GM18907 (cell line): ENCODE measurements around the gene CERS6.
"Not testable (repeated sequence)": the region's sequence is repeated elsewhere in the genome, so short reads cannot be mapped to it uniquely, and the experiment has no call there.

Experiments used
- ATAC-seq: cut with Tn5 transposase; IDR thresholded peaks from one replicate; pipeline ENCODE4 v1.9.1; 2021; ENCODE audit warnings: mild to moderate bottlenecking, moderate library complexity; ENCODE audit not compliant: unreplicated experiment

Gene CERS6

DNA sequence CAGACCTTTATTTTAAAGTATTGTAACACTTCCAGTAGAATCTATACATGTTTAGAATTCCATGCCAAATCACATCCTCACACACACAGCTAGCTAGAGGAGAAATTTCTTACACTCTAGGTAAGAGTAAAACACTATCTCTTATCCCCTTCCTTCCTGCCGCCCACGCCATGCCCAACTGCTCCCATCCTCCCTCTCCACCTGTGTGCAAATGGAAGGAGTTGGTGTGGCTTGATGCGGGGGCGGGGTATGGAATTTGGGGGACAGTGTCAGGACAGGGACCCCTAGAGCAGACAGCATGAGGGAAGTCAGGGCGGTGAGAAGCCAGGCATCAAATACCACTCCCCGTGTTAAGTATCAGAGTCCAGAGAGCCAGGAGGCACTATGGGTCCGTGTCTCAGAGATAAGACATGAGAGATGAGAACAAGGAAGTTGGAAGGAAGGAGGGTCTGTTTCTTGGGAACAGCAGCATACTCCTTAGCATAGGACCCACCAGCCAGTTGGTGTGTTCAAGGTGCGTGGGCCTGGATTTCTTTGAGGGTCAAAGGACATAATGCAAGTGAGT lies 297.8 kb downstream of the CERS6 start:
- no peak for ATAC-seq

DNA sequence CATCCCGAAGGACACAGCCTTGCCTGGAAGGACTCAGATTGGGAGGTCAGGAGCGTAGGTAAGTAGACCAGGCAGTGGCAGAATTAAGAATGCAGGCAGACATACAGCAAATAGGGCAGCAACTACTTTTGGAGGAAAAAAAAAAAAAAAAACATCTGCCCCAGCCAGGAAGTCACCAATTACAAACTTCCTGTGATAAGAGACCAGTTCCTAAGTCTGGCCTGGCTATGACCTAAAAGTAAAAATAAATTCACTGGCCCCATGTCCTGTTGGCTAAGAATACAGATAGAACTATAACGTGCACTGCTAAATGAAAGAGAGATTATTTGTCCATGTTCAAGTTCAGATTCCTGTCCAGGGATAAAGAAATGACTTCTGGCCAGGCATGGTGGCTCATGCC lies 301.2 kb downstream of the CERS6 start:
- ATAC-seq = no peak

DNA sequence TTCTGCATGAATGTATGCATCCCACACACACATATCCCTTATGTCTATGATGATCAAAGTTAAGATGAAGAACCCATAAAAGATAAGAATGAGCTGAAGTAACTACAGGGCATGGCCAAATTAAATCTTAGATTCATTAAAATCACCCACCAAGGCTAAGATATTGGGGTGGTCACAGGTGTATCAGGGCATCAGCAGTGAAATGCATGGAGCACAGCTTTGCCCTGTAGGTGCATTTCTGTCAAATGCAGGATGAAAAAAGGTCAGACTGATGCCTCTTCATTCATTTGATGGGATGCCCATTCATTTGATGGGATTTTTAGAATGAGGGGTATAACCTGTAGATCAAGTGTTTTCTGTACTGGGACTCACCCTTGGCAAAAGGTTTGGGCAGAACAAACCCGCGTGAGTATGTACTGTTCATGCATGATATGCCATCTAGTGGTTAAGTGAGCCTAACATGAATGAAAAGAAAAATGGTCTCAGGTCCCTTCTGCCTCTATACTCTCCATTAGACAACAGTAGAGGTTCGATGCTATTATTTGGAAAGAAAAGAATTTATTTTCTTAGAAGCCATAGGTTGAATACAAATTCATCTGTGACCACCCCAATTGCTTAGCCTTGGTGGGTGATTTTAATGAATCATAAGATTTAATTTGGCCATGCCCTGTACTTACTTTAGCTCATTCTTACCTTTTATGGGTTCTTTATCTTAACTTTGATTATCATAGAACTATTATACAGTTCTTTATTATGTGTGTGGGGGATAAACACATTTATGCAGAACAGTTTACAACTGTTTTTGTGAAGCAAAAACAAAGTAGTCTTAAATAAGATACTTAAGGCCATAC lies 303.1 kb downstream of the CERS6 start:
- peak; percentile 80 for ATAC-seq

DNA sequence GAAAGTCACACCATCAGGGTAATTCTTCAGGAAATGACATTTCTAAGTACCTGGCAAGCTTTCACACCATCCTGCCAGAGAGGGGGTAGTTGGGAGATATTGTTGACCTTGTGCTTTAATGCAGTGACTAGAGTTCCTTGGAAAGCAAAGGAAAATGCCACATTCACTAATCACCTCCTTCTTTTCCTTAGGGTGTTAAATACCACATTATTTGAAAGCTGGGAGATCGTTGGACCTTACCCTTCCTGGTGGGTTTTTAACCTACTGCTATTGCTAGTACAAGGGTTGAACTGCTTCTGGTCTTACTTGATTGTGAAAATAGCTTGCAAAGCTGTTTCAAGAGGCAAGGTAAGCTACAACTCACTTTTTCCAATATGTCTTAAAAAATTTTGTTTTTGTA lies 309.3 kb downstream of the CERS6 start:
- ATAC-seq = no peak

DNA sequence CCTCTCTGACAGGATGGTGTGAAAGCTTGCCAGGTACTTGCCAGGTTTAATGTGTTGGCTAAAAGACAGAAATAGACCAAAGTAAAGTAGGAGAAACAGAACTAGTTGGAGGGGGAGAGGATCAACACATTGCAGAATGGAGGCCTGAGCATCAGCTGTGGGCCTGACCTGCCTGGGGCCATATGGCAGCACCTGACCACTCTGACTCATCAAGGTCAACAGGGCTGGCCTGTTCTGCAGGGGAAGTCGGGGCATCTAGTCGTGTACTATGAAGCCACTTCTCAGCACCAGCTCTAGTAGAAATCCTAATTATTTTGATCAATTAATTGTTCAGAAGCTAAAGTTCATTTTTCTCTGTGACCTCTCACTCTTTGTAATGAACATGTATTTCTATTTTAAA lies 310.5 kb downstream of the CERS6 start:
- no peak for ATAC-seq

DNA sequence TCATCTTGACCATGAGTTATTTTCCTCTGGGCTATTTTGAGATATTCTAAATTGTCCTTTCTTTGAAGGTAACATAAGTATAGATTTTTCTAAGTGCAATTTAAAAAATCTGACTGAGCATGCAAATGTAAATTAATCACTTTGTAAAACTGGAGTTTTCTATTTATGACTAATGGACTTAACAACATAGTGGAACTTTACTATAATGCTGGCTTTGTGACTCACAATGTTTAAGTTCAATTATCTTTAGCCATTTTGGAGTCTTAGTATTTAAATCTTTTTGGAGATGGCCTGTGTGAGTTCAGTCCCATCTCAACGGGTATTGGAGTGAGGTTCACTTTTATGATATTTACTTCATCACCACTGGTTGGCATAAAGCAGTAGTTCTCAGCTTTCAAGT lies 311.2 kb downstream of the CERS6 start:
- ATAC-seq = no peak

DNA sequence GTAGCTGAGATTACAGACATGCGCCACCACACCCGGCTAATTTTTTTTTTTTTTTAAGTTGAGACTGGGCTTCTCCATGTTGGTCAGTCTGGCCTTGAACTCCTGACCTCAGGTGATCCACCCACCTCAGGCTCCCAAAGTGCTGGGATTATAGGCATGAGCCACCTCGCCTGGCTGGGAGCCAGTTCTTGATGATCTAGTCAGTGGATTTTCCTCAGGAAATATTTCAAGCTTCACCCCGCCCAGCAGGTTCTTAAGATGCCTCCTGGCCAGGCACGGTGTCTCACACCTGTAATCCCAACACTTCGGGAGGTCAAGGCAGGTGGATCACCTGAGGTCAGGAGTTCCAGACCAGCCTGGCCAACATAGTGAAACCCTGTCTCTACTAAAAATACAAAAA lies 312.3 kb downstream of the CERS6 start:
- ATAC-seq = not testable (repeated sequence)

DNA sequence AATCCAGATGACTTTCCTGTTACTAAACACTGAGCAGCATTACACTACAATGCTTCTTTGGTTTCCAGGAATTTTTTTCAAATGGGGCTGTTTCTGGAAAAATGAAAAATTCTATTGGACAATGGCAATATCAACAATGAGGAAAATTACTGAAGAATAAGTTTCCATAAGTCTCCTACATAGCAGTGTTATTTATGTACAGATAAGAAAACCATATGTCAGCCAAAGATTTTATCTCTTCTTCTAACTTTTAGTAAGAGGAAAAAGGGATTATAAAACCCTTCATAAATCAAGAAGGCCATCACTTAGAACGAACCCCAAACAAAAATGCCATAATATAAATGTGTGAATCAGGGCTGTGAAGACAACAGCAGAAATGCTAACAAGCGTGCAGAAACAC lies 314.7 kb downstream of the CERS6 start:
- ATAC-seq = no peak

DNA sequence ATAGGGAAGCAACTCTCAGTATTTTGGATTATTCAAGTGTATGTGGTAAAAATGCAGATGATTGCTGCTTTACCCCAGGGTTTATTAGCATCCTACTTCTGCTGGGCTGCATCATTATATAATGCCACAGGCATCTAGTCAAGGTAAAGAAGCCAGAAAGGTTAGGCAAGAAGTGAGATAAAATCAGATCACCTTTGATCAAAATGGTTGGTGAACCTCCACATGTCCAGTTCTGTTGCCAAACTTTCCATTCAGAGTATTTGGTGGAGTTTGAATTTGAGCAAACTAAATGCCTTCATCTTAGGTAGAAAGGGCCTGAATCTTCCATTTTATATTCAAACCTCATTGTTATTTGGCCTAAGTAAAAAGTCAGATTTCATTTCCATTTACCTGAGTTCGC lies 316.6 kb downstream of the CERS6 start:
- ATAC-seq = no peak

DNA sequence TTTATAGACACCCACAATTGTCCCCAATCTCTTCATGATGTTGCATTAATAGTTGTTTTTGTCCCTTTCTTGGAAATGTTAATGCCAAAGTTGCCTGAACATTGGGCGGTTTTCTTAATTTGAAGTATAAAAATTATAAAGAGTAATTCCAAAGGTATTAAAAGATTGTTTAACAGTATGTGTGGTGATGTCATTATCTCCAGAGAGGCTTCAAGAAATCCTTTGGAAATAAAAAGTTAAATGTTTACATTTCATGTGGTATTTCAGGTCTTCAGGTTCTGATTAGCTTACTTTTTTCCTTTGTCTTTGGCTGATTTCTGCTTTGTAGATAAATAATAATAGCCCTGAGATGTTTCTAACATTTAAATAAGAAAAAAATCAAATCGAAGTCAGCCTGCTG lies 317.1 kb downstream of the CERS6 start:
- no peak for ATAC-seq

DNA sequence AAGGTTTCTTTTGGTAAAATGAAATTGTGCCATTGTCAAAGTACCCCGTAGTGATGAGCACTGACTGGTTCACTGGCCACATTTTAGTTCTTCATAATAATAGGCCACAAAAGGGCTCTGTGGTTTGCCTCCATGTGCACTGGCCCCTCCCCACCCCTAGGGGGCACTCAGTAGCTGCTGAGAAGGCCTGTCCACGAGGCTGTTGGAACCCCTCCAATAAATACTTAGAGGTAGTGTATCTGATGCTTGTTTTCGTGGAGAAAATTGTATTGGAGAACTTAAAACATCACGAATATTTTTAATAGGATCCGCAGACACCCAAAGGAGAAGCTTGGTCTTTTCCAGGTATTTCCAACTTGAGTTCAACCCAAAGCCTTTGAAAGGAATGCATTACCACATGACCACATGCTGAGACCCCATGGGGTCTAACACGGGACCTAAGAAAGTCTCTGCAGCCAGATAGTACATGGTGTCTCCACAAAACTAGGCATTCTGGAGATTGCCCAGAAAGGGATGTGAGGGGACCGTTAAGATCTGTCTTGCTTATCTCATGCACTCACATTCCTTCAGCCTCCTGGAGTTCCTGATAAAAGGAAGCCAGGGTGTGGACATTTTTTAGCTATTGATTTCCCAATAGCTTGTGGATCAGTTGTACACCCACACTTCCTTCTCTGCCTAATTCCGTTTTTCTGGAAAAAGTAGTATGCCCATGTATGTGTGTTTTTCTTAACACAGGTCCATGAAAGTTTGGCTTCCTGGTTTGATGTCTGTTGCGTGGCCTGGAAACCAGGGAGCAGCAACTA lies 317.8 kb downstream of the CERS6 start:
- ATAC-seq = peak; percentile 72

DNA sequence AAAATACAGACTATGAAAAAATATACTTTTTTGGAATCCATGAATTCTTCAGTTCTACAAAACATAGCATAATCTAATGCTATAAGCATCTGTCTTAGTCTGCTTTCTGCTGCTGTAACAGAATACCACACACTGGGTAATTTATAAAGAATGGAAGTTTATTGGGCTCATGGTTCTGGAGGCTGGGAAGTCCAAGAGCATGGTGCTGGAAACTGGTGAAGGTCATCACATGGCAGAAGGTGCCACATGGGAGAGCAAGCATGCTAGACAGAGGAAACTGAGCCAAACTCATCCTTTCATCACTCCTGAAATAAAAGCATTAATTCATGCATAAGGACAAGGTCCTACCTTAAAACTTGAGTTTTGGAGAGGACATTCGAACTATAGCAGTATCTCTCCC lies 319.8 kb downstream of the CERS6 start:
- no peak for ATAC-seq

DNA sequence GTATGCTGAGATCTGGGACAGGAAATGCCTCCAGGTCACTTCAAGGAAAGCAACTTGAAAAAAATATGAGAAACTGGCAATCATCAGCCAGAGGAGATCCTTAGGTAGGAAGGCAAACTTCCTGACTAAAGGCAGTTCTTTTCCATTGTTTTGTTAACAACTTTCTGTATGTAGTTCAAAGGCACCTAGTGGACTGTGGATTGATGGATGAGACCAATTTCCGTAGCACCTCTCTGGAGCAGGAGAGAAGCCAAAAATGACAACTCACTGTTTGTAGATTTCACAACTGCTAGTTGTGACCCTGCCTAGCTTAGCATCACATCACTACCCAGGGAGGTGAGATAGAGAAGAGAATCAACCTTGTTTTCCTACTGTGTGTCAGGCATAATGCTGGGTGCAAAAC lies 324.6 kb downstream of the CERS6 start:
- no peak for ATAC-seq

DNA sequence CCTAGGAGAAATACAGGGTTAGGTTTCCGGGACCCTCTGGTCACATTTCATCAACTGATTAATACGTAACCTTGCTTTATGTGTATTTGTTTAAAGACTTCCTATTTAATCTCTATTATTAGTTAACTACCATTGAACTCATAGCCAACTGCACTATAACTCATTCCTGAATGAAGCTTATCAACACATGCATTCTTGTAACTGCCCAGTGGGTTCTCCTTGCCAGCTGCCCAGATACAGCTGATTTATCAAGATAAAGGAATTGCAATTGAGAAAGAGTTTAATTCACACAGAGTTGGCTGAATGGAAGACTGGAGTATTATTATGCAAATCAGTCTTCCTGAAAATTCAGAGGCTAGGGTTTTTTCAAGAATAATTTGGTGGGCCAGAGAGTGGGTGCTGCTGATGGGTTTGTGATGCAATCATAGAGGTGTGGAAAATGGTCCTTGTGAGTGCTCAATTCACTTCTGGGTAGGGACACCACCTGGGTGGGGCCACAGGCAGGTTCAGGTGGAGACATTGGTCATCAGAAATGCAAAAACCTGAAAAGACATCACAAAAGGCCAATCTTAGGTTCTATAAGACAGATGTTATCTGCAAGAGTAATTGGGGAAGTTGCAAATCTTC lies 325.2 kb downstream of the CERS6 start:
- no peak for ATAC-seq

DNA sequence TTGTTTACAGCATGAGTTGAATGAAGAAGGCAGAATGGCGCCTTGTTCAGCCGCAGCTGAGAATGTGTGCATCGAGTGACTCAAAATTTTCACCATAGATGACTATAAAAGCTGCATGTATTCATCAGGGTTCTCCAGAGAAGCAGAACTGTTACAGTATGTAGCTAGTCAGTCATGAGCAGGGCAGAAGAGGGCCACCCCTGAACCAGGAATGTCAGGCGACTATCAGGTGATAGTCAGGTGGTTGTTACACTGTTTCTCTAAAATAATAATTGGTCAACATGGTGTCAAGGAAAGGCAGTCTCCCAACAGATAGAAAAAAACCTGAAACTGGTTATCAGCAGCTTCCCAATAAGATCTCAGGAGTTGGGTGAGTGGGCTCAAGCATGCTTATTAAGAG lies 326.2 kb downstream of the CERS6 start:
- ATAC-seq = no peak

DNA sequence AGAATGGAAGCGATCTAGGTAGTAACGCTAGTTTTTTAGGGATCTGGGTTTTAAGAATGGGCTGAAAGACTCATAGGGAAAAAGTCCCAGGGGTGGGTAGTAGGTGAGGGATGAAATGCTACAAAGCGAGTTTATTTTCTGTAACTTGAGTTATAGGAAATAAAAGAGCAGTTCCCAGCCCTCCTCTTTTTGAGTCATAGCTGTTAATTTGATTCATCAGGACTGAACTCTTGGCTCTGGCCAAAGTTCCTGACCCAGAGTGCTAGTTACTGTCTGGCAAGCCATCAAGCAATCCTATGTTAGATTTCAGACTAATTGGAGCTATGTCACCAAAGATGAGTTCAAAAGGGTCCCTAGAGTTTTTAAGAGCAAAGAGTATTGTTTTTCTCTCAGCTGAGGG lies 328.9 kb downstream of the CERS6 start:
- no peak for ATAC-seq

DNA sequence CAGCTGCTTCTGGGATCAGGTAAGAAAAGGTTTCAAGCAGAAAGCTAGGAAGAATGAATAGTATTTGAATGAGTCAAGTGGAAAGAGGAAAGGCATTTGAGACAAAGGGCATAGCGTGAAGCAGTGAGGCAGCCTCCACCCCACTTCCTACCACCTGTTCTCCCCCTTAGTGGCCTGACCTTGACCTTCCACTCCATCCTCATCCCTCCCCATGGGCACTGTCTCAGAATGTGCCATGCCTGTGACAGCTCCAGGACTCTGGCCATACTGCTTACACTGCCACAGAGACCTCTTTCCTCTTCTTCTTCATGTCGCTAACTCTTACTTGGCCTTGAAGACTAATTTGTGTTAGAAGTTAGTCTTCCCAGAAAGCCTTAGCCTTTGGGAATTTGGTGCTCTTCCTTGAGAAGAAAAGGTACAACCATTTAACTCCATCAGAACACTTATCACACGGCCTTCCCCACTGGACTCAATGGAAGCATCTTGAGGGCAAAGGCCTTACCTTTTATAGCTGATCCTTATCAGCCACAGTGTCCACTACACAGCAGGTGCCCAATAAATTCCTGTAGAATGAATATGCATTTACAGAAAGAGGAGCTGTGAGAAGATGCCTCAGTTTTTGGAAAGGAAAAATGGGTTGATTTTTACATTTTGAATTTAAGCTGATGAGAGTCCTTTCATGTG lies 331.2 kb downstream of the CERS6 start:
- no peak for ATAC-seq

DNA sequence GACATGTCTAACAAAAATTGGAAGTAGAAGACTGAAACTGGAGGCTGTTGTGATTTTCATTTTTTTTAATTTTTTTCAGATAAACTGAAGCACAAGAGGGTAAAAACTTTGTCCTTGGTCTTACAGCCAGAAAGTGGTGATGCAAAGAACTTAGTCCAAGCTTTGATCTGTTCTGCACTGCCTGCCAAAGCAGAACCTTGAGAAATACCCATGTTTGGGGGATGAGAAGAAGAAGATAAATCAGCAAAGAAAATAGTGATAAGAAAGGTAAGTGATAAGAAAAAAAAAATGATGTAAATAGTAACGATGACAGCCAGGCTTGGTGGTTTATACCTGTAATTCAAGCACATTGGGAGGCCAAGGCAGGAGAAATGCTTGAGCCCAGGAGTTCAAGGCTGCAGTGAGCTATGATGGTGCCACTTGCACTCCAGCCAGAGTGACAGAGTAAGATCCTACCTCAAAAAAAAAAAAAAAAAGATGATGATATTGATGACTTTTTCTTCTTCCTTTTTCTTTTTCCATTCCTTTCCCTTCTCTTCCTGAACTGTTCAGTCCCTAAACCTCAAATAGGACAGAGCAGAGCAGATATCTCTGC lies 331.8 kb downstream of the CERS6 start:
- no peak for ATAC-seq

DNA sequence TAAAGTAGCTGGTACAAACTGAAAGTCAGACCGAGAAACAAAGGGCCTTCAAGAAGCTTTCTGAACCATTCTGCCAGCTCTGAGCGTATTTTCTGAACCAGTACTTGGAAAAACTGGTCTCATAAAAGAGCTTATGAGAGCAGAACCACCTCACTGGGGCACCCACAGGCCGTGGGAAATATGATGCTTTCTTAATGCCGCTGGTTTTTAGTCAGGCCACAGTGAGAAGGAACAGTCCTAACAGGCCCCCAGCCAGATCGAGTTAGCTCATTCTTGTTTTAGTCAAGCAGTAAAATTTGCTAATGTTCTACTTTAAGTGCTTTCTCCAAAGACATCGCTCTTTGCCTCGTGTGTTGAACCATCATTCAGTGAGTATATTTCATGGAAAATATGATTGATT lies 333.7 kb downstream of the CERS6 start:
- ATAC-seq = no peak

DNA sequence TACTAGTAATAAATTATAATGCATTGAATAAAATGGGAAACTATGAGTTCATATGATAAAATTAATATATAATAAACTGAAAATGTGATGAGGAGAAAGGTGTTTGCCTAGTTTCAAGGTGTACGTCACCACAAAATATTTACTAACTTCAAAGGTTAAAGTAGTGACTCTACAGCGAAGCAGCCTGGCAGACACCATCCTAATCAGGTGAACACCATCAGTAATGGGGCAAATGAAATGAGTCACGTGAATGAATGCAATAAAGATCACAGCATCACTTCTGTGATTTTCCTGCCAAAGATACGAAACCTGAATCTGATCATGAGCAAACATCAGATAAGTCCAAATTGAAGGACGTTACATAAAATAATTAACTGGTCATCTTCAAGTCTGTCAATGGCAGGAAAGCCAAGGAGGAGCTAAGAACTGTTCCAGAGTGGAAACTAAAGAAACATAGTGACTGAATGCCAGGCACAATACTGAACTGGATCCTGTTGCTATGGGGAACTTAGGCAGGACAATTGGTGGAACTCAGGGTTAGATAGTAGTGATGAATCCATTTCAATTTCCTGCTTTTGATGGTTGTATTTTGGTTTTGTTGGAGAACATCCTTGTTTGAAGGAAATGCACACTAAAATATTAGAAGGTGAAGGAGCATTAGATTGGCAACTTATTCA lies 334.3 kb downstream of the CERS6 start:
- no peak for ATAC-seq
